Small intestine (tissue), 7 donors: ENCODE data around the gene UNC45A. TPM values are rescaled to one million over a fixed set of nuclear protein-coding genes. Genes with fewer than 3 reads are reported as not detected.
"Not testable (repeated sequence)": the region's sequence is repeated elsewhere in the genome, so short reads cannot be mapped to it uniquely, and the experiment has no call there.

Experiments
- DNase-seq, 2 donors: peaks; one replicate each; pipeline versions ENCODE4 v3.0.0 to v3.0.0-alpha.2; 2013
- FAIRE-seq: peaks from 2 replicates; lab custom pipeline; 2012; peaks lifted over from hg19 to GRCh38; lab: Jason Lieb, UNC
- H3K27ac ChIP-seq, 3 donors: one replicate each; pipeline ENCODE4 v1.5.1; 2013; ENCODE audit warnings: low read length in 2 of 3, mild to moderate bottlenecking in 2 of 3, control low read depth in 1 of 3, inconsistent platforms in 1 of 3, low read depth in 1 of 3, moderate library complexity in 1 of 3
- H3K27me3 ChIP-seq, 3 donors: one replicate each; pipeline ENCODE4 v1.6.1; 2013; ENCODE audit warnings: low read length in 3 of 3, inconsistent platforms in 1 of 3; ENCODE audit not compliant: control insufficient read depth in 3 of 3, insufficient read depth in 3 of 3
- H3K36me3 ChIP-seq, 3 donors: one replicate each; pipeline ENCODE4 v1.6.1; 2013; ENCODE audit warnings: low read length in 3 of 3, inconsistent platforms in 1 of 3, low read depth in 1 of 3, mild to moderate bottlenecking in 1 of 3, moderate library complexity in 1 of 3; ENCODE audit not compliant: control insufficient read depth in 3 of 3, insufficient read depth in 2 of 3
- H3K4me1 ChIP-seq, 3 donors: one replicate each; pipeline ENCODE4 v1.6.1; 2013; ENCODE audit warnings: low read length in 2 of 3, inconsistent platforms in 1 of 3, low read depth in 1 of 3, mild to moderate bottlenecking in 1 of 3, moderate library complexity in 1 of 3; ENCODE audit not compliant: control insufficient read depth in 3 of 3, insufficient read depth in 2 of 3
- H3K4me3 ChIP-seq, 3 donors: one replicate each; pipeline ENCODE4 v1.5.1; 2013; ENCODE audit warnings: low read length in 3 of 3, control low read depth in 1 of 3, inconsistent platforms in 1 of 3, low read depth in 1 of 3, mild to moderate bottlenecking in 1 of 3, moderate library complexity in 1 of 3
- H3K9me3 ChIP-seq, 2 donors: one replicate each; pipeline ENCODE4 v1.6.1; 2013; ENCODE audit warnings: low read depth in 1 of 2, low read length in 1 of 2; ENCODE audit not compliant: control insufficient read depth in 2 of 2, insufficient read depth in 1 of 2
- WGBS, 3 donors: extraction: QIAGEN DNeasy Blood & Tissue Kit; methylation state at CpG; one replicate each; pipeline ENCODE4 v1.1.7; 2013; 5-methylcytosine and 5-hydroxymethylcytosine counted together
- polyA plus RNA-seq, 4 donors: library from polyadenylated mRNA; stranded (reverse) in 3 of 4; unstranded in 1 of 4; fragments of 200-250 nt in 3 of 4; fragments of 120-200 nt in 1 of 4; gene quantifications; one replicate each; pipeline versions ENCODE4 v1.2.1 to v1.2.3, GENCODE V29; 2013
- donor health status: healthy with polysubstance abuse.
- donor health status: control.
- donor health status: control.
- donor health status: Bipolar disorder and iron deficiency.
- donor health status: healthy.

UNC45A gene
- polyA plus RNA-seq, 4 donors = 37.7 to 65.1 (median 48.8) TPM

- FAIRE-seq (no peak), DNase-seq (no peak)
- WGBS, 3 donors = 81 to 92% (median 91%) methylated on average over 11 to 12 of the region's 12 CpGs
- H3K27ac ChIP-seq = no peak overlapping the region
- H3K27me3 ChIP-seq = no peaks in the 10 kb centered on the region
- no peaks in the 10 kb centered on the region for H3K9me3 ChIP-seq
- H3K4me3 ChIP-seq = no peak overlapping the region
- peaks cover 0 to 5% (median 0%) of the 10 kb centered on the region in 3 donors for H3K4me1 ChIP-seq
- H3K36me3 ChIP-seq = peaks cover 0 to 77% (median 6%) of the 10 kb centered on the region in 3 donors
Observed at GRCh38 chr15:90890839-90891238, 44.2 kb upstream of the UNC45A start.

GRCh38 chr15:90891346-90891949 is 43.6 kb upstream of the UNC45A start:
- Histone ChIP-seq H3K36me3 (peaks cover 0 to 79% (median 6%) of the 10 kb centered on the region in 3 donors), H3K4me3 (no peak overlapping the region), H3K27ac (no peak overlapping the region), H3K9me3 (no peaks in the 10 kb centered on the region), H3K27me3 (no peaks in the 10 kb centered on the region), H3K4me1 (peaks cover 0 to under 1% (median 0%) of the 10 kb centered on the region in 3 donors)
- no peak for DNase-seq
- no peak for FAIRE-seq
- 89 to 92% (median 91%) methylated on average over 7 to 8 of the region's 8 CpGs for WGBS, 3 donors

- Histone ChIP-seq H3K4me1 (no peaks in the 10 kb centered on the region), H3K4me3 (no peak overlapping the region), H3K9me3 (no peaks in the 10 kb centered on the region), H3K27me3 (no peaks in the 10 kb centered on the region), H3K36me3 (peaks cover 0 to 74% (median 6%) of the 10 kb centered on the region in 3 donors), H3K27ac (no peak overlapping the region)
- FAIRE-seq (no peak), DNase-seq (no peak)
- 95 to 97% (median 95%) methylated on average over 9 to 11 of the region's 11 CpGs for WGBS, 3 donors
Observed at GRCh38 chr15:90892023-90892422, 43.1 kb upstream of the UNC45A start.

GRCh38 chr15:90892498-90893174 is 42.4 kb upstream of the UNC45A start:
- Histone ChIP-seq H3K9me3 (no peaks in the 10 kb centered on the region), H3K36me3 (peaks cover 0 to 69% (median 6%) of the 10 kb centered on the region in 3 donors), H3K4me3 (no peak overlapping the region), H3K27me3 (no peaks in the 10 kb centered on the region), H3K4me1 (no peaks in the 10 kb centered on the region), H3K27ac (no peak overlapping the region)
- 95 to 97% (median 96%) methylated on average over 27 to 29 of the region's 29 CpGs for WGBS, 3 donors
- DNase-seq = no peak
- FAIRE-seq = no peak

GRCh38 chr15:90893175-90894090 is 41.7 kb upstream of the UNC45A start:
- Histone ChIP-seq H3K4me3 (no peak overlapping the region), H3K36me3 (peaks cover 0 to 63% (median 6%) of the 10 kb centered on the region in 3 donors), H3K27me3 (no peaks in the 10 kb centered on the region), H3K9me3 (no peaks in the 10 kb centered on the region), H3K4me1 (no peaks in the 10 kb centered on the region), H3K27ac (no peak overlapping the region)
- no peak for FAIRE-seq
- no peak for DNase-seq
- WGBS, 3 donors = 93 to 95% (median 94%) methylated on average over 31 to 33 of the region's 33 CpGs

- Histone ChIP-seq H3K4me3 (no peak overlapping the region), H3K27me3 (no peaks in the 10 kb centered on the region), H3K36me3 (peaks cover 0 to 45% (median 6%) of the 10 kb centered on the region in 3 donors), H3K27ac (no peak overlapping the region), H3K4me1 (no peaks in the 10 kb centered on the region), H3K9me3 (no peaks in the 10 kb centered on the region)
- FAIRE-seq (no peak), DNase-seq (no peak)
- WGBS, 3 donors = 67 to 89% (median 84%) methylated on average over 10 of the region's 10 CpGs
Observed at GRCh38 chr15:90895571-90896117, 39.4 kb upstream of the UNC45A start.

GRCh38 chr15:90897131-90897655 is 37.9 kb upstream of the UNC45A start:
- H3K4me1 ChIP-seq, FAIRE-seq, H3K27me3 ChIP-seq, H3K9me3 ChIP-seq, H3K4me3 ChIP-seq, H3K27ac ChIP-seq, DNase-seq: not testable (repeated sequence)
- H3K36me3 ChIP-seq = peaks cover 0 to 30% (median 6%) of the 10 kb centered on the region in 3 donors
- WGBS, 3 donors = 88 to 95% (median 92%) methylated on average over 14 of the region's 14 CpGs
